ENCODE data around the gene TAS2R39. TPM values are rescaled to one million over a fixed set of nuclear protein-coding genes. Genes with fewer than 3 reads are reported as not detected.
"Not testable (repeated sequence)": the region's sequence is repeated elsewhere in the genome, so short reads cannot be mapped to it uniquely, and the experiment has no call there.

TAS2R39 gene
- total RNA-seq, 1 donor from 2014 or later: not detected

DNA sequence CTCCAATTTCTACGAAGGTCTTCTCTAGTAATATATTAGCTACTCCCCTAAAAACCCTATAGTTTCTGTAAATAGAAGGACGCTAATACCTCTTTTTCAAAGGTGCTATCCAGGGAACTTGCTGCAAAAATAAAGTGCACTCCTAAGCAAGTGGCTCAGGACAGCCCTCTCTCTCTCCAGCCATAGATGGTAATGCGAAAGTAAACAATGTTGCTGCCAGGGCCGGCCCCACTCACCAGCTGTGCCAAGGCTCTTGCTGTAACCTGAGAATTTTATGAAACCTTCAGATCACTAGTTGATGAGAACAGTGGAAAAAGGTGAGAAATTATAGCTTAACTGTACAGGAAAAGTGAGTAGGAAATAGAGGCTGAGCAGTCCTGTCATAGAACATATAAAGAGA, 10.9 kb upstream of the TAS2R39 start:
- TF ChIP-seq, protein P1, sequence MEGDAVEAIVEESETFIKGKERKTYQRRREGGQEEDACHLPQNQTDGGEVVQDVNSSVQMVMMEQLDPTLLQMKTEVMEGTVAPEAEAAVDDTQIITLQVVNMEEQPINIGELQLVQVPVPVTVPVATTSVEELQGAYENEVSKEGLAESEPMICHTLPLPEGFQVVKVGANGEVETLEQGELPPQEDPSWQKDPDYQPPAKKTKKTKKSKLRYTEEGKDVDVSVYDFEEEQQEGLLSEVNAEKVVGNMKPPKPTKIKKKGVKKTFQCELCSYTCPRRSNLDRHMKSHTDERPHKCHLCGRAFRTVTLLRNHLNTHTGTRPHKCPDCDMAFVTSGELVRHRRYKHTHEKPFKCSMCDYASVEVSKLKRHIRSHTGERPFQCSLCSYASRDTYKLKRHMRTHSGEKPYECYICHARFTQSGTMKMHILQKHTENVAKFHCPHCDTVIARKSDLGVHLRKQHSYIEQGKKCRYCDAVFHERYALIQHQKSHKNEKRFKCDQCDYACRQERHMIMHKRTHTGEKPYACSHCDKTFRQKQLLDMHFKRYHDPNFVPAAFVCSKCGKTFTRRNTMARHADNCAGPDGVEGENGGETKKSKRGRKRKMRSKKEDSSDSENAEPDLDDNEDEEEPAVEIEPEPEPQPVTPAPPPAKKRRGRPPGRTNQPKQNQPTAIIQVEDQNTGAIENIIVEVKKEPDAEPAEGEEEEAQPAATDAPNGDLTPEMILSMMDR (IDR thresholded peaks at IDR 0.05; ENCODE audit: borderline replicate concordance): no peak
- intact Hi-C loops (cut with micrococcal nuclease): no loop called here
- H3K27ac ChIP-seq (replicated peaks): no peak overlapping the region

DNA sequence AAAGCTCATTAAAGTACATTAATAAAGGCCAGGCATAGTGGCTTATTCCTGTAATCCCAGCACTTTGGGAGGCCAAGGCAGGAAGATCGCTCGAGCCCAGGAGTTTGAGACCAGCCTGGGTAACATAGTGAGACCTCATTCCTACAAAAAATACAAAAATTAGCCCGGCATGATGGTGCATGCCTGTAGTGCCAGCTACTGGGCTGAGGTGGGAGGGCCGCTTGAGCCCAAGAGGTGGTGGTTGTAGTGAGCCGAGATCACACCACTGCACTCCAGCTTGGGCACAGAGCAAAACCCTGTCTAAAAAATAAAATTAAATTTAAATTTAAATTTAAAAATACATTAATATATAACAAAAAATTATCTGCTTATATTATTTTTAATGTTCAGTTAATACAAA, 7.1 kb upstream of the TAS2R39 start:
- DNase-seq: no peak
- intact Hi-C loops (cut with micrococcal nuclease): no loop called here
- H3K27me3 ChIP-seq (ENCODE audit: low read depth): no peaks in the 10 kb centered on the region
- no peaks in the 10 kb centered on the region for H3K4me1 ChIP-seq
- peaks cover 52% of the 10 kb centered on the region for H3K9me3 ChIP-seq (replicated peaks)
- H3K4me3 ChIP-seq: no peak overlapping the region
- TF ChIP-seq, protein P1 (IDR thresholded peaks at IDR 0.05; ENCODE audit: borderline replicate concordance): no peak
- H3K27ac ChIP-seq (replicated peaks): no peak overlapping the region
- H3K36me3 ChIP-seq: no peaks in the 10 kb centered on the region

More for the DNA sequence above, 10.9 kb upstream of the TAS2R39 start:
- H3K27me3 ChIP-seq (ENCODE audit: low read depth): no peaks in the 10 kb centered on the region
- DNase-seq: no peak
- no peaks in the 10 kb centered on the region for H3K36me3 ChIP-seq
- peaks cover 15% of the 10 kb centered on the region for H3K9me3 ChIP-seq (replicated peaks)
- no peak overlapping the region for H3K4me3 ChIP-seq
- H3K4me1 ChIP-seq: no peaks in the 10 kb centered on the region

DNA sequence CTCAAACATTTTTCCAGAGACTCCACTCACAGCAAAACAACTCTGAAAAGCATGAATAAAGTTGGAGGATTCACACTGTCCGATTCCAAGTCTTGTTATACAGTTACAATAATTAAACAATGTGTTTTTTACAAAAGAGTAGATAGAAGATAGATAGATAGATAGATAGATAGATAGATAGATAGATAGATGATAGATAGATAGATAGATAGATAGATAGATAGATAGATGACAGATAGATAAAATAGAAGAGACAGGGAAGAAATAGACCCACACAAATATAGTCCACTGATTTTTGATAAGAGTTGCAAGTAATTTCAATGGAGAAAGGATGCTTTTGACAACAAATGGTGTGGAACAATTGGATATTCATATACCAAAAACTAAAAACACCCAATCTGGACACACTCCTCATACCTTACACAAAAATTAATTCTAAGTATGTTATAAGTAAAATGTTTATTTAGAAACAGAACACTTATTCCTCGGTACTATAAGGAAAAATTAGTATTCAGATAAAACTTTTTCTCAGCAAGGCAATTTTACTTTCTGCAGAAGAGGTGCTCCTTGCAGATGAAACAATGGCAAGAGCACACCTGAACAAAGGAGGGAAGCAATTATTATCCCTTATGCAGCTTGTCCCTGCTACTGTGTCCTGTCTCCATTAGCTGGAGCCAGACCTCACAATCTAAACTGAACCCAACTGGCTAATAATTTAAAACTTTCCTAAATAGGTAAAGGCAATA, 5.7 kb upstream of the TAS2R39 start:
- peaks cover 52% of the 10 kb centered on the region for H3K9me3 ChIP-seq (replicated peaks)
- no peak overlapping the region for H3K27ac ChIP-seq (replicated peaks)
- no peak for DNase-seq
- no peaks in the 10 kb centered on the region for H3K4me1 ChIP-seq
- no peaks in the 10 kb centered on the region for H3K27me3 ChIP-seq (ENCODE audit: low read depth)
- TF ChIP-seq, protein P1 (IDR thresholded peaks at IDR 0.05; ENCODE audit: borderline replicate concordance): no peak
- H3K36me3 ChIP-seq: no peaks in the 10 kb centered on the region
- no peak overlapping the region for H3K4me3 ChIP-seq
- intact Hi-C loops (cut with micrococcal nuclease): no loop called here

DNA sequence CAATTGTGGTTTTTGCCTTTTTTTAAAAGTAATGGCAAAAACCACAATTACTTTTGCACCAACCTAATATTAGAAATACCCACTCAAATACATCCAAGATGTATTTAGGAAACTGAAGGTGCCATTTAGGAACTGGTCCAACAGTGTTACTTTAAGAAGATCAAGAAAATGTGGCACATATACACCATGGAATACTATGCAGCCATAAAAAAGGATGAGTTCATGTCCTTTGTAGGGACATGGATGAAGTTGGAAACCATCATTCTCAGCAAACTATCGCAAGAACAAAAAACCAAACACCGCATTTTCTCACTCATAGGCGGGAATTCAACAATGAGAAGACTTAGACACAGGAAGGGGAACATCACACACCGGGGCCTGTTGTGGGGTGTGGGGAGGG, 2.4 kb upstream of the TAS2R39 start:
- intact Hi-C loops (cut with micrococcal nuclease); H3K27me3 ChIP-seq (ENCODE audit: low read depth); DNase-seq; H3K4me3 ChIP-seq; H3K27ac ChIP-seq (replicated peaks); H3K4me1 ChIP-seq; H3K36me3 ChIP-seq: not testable (repeated sequence)
- H3K9me3 ChIP-seq (replicated peaks): peaks cover 52% of the 10 kb centered on the region

DNA sequence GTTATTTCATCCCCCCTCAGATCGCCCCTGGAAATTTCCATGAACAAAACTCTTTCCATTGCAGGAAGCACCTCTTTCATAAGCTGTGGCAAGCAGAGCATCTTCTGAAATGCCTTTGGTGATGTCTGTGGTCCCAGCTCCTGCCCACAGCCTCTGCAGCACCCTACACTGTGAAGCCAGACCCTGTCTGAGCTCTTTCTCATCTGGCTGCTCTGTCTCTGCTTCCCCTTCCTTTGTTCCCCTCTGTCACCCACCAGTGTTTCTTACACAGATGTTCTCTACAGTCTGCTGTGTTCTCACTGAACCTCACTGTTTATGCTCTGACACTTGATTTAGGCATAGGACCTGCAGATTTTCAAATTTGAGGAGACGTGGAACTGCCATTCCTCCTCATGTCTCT, 1.9 kb upstream of the TAS2R39 start:
- no peak overlapping the region for H3K27ac ChIP-seq (replicated peaks)
- TF ChIP-seq, protein P1 (IDR thresholded peaks at IDR 0.05; ENCODE audit: borderline replicate concordance): no peak
- no peaks in the 10 kb centered on the region for H3K27me3 ChIP-seq (ENCODE audit: low read depth)
- intact Hi-C loops (cut with micrococcal nuclease): no loop called here
- no peak for DNase-seq
- H3K4me1 ChIP-seq: no peaks in the 10 kb centered on the region
- H3K36me3 ChIP-seq: no peaks in the 10 kb centered on the region
- peaks cover 48% of the 10 kb centered on the region for H3K9me3 ChIP-seq (replicated peaks)
- H3K4me3 ChIP-seq: no peak overlapping the region

DNA sequence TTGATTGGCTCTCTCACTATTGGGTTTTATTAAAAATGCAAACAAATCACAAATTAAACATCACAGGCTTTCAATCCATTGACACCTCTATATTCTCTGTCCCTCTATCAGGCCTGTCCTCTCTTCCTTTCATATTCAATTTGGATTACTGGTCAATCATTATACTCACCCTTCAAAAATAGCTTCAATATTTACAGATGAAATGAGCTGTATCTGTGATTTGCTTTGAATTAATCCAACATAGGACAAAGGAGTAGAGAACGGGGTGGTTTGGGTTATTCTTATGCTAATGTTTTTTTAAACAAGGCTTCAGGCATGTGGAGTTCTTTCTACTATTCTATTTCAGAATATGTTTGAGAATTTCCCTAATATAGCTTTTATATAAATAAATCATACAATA, 2.3 kb downstream of the TAS2R39 start:
- no peak for DNase-seq
- Histone ChIP-seq H3K27ac (replicated peaks) (no peak overlapping the region), H3K36me3 (no peaks in the 10 kb centered on the region), H3K4me3 (no peak overlapping the region), H3K27me3 (ENCODE audit: low read depth) (no peaks in the 10 kb centered on the region), H3K9me3 (replicated peaks) (peaks cover 5% of the 10 kb centered on the region), H3K4me1 (no peaks in the 10 kb centered on the region)
- TF ChIP-seq, protein P1 (IDR thresholded peaks at IDR 0.05; ENCODE audit: borderline replicate concordance): no peak
- intact Hi-C loops (cut with micrococcal nuclease): no loop called here
